Skin epidermis (tissue), 12 donors: ENCODE data around the gene SLC4A1.
A peak's percentile ranks its signal among the peaks of the same experiment; 100 is the strongest.

Experiments
- H3K27ac ChIP-seq, 21 experiments: fragments of 200-600 bp; sonication (generic) in 11 of 21; one replicate each; pipeline ENCODE4 v1.5.0; 2020; ENCODE audit warnings: mild to moderate bottlenecking in 3 of 21, inconsistent platforms in 2 of 21, moderate library complexity in 2 of 21
- H3K4me3 ChIP-seq, 7 experiments: fragments of 200-600 bp; sonication (generic) in 2 of 7; one replicate each; pipeline ENCODE4 v1.5.0; 2020; ENCODE audit warnings: inconsistent platforms in 2 of 7, mild to moderate bottlenecking in 2 of 7, moderate library complexity in 1 of 7

SLC4A1 gene

DNA sequence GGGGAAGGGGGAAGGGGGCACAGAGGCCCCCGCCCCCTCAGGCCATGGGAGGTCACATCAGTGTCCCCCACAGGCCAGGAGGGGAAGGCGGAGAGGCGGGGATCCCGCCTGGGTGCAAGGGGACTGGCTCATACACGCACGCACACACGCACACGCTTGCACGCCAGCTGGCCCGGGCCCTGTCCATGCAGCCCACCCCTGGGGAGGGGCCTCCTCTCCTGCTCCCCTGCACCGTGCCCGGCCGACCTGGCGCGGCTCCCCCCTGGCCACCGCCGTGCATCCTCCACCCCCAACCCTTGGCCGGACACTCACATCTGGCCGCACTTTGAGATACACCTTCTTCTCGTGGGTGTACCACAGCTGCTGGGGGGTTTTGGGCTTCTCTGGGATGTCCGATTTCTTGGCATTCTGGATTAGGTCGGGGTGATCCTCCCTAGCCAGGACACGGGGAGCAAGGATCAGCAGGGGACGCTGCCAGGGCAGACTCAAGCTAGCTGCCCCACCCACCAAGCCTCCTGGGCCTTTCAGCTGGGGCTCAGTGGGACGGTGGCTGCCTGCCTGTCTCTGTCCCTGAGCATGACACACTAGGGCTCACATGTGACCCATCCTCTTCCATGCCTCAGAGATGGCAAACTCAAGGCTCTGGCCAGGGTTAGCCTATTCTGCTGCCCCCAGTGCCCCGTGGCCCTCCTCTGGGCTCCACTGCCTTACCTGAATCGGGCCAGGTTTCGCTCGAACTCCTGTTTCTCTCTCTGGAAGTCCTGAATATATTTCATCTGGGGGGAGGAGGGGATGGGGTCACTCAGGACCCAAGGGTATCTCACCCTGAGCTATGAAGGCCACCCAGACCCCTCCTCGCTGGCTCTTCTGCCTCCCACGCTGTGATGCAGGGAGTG lies 55.2 kb downstream of the SLC4A1 start:
- no peak overlapping the region for H3K4me3 ChIP-seq
- peak overlapping the region in 1 of 21 experiments; percentile 14 for H3K27ac ChIP-seq

DNA sequence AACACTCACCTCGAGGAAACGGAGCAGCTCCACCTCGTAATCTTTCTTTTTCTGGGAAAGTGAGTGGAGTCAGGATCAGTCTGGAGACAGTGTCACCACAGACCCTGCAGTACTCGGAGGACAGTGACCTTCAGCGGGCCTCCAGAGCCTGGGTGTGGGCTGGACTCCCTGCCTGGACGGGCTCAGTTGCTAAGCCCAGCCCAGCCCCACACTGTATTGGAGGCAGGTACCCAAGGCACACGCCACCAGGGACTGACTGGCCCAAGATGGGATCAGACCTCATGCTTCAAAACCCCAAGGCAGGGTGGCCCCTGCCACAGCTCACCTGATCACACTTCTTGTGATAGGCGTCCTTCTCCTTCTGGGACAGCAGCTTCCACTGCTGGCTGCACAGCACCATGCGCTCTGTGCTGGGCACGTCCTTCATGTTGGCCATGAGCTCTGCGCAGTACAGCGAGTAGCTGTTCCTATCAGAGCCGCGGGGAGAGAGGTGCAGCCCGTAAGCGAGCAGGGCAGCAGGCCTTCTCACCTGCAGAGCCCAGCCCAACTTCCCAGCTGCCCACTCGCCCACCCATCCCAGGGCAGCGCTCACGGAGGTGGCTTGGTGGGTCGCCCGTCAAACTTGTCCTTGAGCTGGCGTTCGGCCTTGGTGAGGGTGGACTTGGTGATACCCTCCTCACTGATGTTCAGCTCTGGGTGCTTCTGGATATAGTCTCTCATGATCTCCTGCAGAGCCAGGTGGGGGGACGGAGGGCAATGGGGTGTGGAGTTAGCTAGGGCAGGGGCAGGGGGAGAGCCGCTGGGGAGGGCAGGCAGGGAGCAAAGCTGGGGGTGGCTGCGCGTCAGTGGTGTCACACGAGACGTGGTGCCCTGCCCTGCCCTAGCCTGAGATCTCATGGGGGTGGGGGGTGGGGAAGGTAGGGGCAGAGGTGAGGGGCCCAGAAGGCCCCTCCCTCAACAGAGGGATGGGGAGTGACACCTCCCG lies 56.4 kb downstream of the SLC4A1 start:
- Histone ChIP-seq H3K4me3 (no peak overlapping the region), H3K27ac (peak overlapping the region in 2 of 21 experiments; percentile 14 to 41)

DNA sequence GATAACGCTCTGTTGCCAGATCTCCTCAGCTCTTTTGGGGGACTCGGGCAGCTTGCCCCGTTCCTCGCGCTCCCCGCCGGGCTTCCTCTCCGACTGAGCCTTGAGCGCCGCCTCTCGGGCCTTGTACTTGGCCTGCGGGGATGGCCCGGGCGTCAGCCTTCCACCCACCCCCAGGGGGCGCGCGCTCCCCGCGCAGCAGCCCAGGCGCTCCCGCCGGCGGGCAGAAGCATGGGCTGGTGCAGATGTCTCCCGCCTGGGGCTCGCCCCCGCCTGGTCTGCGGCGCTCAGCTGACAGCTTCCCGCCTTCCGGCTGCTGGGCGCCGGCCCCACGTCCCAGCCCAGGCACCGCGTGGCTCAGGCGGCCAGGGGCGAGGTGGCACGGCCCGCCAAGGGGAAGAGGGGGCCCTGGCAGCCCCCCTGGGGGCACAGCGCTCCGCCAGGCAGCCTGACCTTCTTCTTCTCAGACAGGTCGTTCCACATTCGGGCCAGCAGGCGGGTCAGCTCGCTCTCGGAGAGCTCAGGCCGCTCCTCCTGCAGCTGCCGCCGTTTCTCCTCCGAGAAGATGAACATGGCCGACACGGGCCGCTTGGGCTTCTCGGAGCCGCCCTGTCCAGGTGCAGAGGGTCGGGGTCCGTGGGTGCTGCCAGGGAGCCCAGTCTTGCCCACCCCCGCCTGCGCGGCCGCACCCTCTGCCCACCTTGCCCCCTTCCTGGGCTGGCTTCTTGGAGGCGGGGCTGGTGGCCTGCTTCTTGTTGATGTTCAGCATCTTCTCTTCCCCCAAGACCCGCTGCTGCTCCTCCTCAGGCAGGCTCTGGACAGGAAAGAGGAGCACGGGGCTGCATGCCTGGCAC lies 57.4 kb downstream of the SLC4A1 start:
- Histone ChIP-seq H3K27ac (peak overlapping the region in 15 of 21 experiments; percentile 0 to 71 (median 43)), H3K4me3 (no peak overlapping the region)

DNA sequence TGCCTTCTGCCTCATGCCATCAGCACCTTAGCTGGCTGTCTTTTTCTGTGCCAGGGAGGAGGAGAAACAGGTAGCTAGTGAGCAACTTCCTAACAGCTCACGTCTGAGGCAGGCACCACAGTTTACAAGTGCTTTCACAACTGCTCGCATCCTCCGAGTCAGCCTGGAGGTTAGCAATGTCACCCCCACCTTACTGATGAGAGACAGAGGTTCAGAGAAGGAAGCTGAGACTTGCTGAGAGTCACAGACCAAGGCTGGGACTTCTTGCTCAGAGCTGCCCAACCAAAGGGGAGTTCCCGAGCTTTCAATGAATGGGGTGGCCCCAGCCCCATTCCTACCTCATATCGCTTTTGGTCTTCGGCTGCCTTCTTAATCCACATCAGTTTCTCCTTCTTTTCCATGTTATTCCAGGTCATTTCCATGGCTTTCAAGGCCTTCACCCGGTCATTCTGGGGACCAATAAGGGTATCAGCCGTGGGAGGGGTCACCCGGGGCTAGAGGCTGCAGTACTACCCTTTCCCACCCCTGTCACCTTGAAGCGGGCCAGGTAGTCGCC lies 58.1 kb downstream of the SLC4A1 start:
- H3K4me3 ChIP-seq: no peak overlapping the region
- peak overlapping the region in 12 of 21 experiments; percentile 0 to 71 (median 48) for H3K27ac ChIP-seq

DNA sequence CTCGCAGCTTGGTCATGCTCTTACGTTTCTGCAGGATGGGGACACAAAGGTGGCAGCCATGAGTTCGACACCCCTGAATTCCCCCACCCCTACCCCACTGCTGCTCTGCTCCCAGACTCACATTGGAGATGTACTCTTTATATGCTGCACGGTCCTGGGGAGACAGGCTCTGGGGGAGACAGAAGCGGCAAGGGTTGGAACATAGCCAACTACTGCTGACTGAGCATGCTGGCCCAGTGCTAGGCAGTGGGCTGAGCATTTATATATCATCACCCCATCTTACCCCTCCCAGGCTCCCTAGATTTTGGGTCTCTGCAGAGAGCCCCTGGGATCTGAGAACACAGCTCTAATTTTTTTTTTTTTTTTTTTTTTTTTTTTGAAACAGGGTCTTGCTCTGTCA lies 60.2 kb downstream of the SLC4A1 start:
- Histone ChIP-seq H3K4me3 (no peak overlapping the region), H3K27ac (peak overlapping the region in 1 of 21 experiments; percentile 3)

DNA sequence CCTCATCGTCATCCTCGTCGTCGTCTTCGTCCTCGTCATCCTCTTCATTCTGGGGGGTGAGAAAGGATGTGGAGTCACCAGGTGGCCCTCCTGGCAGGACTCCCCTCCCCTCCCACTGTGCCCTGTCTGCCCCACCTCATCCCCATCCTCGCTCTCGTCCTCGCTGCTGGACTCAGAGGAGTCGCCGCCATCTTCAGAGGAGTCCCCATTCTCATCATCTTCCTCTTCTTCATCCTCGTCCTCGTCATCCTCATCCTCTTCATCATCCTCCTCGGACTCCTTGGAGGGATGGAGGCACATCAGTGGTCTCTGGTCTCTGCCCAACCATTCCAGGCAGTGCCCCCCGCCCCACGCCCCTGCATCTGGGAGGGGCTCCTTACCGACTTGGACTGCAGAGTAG lies 60.6 kb downstream of the SLC4A1 start:
- H3K27ac ChIP-seq: no peak overlapping the region
- no peak overlapping the region for H3K4me3 ChIP-seq

DNA sequence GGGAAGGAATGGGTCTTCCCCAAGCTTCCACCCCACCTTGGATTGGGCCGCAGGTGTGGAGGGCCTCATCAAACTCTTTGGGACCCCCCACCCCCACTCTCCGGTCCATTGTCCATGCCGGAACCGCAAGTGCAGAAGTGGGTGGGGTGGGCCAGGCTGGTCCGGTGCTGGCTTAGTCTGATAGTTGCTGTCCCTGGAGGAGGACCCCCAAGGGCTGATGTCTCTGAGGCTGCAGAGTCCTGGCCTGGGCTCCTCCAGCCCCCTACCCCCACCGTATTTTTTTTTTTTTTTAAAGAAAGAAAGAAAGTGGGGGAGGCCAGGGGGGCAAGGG lies 61.1 kb downstream of the SLC4A1 start:
- no peak overlapping the region for H3K27ac ChIP-seq
- H3K4me3 ChIP-seq: no peak overlapping the region

DNA sequence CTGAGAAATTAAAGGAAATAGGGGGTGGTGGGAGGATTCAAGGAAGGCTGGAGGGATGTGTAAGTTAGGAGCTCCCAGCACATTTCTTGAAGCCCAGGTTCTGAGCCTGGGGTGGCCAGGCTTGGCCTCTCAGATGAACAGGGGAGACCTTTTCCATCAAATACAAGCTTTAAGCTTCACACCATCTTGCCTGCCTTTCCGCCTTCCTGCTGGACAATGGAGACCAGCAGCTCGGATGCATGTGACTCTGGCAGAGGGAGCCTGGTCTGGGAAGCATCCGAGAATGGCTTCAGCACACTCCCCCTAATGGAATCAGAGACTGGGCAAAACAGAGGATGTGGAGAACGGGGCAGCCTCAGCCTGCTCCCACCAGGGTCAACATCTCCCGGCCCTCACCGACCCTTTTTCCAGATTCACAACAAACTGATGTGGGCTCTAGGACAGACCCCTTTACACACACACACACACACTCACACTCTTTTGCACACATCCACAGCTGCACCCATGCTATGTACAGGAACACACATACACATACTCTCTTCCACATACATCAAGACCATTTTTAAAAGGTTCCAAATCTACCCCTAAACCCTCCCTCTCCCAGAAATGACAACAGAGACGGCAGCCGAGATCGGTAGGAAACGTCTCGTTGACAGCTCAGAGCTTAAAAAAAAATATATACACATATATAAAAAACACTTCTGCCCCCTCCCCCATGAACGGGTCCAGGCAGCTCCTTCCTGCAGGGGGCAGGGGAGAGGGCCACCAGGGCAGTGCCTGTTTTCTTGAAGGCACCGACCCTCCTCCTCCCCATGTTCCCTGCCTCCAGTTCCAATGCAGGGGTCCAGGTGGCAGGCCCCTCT lies 61.7 kb downstream of the SLC4A1 start:
- Histone ChIP-seq H3K4me3 (no peak overlapping the region), H3K27ac (peak overlapping the region in 2 of 21 experiments; percentile 5 to 69)

DNA sequence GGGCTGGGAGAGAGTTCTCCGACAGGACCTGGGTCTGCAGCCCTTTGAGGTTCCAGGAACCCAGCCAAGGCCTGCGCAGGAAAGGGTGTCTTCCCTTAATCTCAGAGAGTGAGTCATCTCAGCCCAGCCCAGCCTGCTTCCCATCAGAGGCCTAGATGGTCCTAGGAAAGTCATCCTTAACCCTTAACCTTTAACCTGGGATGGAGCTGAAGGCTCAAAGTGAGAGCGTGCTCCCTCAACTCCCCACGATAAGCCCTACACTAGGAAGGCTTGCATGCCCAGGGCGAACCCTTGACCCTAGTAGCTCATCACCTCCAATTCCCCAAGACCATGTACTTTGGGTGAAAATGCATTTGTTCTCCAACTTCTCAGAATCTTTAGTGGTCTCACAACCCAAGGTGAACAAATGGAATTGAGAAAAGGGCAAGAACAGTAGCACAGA lies 63.5 kb downstream of the SLC4A1 start:
- Histone ChIP-seq H3K27ac (peak overlapping the region in 13 of 21 experiments; percentile 4 to 69 (median 21)), H3K4me3 (no peak overlapping the region)

DNA sequence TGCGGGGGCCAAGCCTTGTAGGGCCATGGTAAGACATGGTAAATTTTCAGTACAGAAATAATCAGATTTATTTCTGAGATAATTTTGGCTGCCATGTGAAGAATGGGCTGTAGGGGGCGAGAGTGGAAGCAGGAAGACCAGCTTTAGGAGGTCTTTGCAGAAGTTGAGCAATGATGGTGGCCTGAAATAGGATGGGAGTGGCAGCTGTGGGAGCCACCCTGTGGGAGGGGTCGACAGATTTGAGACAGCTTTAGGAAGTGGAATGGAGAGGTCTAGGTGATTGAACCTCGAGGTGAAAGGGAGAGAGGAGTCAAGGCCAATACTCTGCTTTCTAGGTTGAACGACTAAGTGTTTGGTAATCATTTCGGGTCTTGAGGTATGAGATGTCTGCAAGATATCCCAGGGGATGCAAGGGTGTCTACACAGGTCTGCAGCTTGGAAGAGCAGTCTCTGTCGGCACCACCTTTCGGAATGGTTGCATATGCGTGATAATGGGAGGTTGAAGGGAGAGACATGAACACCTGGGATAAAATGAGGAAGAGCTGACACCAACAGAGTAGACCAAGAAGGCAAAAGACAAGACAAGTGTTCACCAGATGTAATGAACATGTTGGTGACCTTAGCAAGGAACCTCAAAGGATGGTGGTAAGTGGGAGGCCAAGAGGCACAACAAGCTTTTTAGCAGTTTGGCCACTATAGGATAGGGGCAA lies 64.0 kb downstream of the SLC4A1 start:
- peak overlapping the region in 11 of 21 experiments; percentile 7 to 65 (median 27) for H3K27ac ChIP-seq
- H3K4me3 ChIP-seq: no peak overlapping the region

DNA sequence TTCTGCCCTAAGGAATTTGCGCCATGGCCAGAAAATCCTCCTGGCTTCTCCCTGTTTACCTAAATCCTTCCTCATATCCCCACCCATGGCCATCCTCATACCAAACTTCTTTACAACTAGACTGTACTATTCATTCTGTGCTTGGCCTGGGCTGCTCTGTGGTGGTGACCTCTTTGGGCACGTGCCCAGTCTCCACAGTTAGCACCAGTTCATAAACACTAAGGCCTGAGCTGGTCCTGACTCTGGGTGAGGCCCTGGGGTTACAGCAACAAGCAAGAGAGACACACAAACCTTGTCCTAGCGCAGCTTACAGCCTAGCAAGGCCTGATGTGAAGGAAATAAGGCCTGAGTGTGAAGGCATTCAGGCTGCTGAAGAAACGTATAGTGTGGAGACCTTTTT lies 65.2 kb downstream of the SLC4A1 start:
- peak overlapping the region in 7 of 21 experiments; percentile 17 to 65 (median 26) for H3K27ac ChIP-seq
- no peak overlapping the region for H3K4me3 ChIP-seq

DNA sequence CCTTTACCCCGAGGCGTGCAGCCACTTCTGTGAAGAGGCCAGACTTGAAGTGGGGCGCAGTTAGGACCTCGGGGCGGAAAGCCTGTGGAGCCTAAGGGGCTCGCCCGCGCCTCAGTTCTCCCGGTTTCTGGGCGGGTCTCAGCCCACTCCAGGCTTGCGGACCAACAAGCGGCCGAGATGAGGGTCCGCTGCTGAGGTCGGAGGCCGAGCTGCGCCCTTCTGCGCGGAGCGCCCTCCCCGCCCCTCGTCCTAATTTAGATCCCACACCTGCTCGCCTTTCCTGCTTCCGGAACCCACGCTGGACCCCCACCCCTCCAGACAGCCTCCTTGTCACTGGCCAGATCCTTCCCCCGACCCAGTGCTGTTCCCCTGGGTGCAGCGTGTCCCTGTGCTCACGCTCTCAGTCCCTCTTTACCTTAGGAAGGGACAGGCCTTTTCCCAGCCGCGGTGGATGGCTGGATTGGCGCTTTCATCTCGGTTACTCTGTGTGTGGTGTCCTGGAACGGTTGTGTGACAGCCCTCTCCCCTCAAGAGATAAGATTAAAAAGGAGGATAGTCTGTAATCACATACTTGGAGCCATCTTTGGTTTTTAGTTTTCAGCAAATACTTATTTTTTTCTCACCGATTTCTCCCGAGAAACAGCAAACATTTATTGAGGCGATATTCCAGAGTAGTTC lies 67.3 kb downstream of the SLC4A1 start:
- Histone ChIP-seq H3K4me3 (peak overlapping the region; percentile 64 to 97 (median 86)), H3K27ac (peak overlapping the region; percentile 90 to 100 (median 98))

DNA sequence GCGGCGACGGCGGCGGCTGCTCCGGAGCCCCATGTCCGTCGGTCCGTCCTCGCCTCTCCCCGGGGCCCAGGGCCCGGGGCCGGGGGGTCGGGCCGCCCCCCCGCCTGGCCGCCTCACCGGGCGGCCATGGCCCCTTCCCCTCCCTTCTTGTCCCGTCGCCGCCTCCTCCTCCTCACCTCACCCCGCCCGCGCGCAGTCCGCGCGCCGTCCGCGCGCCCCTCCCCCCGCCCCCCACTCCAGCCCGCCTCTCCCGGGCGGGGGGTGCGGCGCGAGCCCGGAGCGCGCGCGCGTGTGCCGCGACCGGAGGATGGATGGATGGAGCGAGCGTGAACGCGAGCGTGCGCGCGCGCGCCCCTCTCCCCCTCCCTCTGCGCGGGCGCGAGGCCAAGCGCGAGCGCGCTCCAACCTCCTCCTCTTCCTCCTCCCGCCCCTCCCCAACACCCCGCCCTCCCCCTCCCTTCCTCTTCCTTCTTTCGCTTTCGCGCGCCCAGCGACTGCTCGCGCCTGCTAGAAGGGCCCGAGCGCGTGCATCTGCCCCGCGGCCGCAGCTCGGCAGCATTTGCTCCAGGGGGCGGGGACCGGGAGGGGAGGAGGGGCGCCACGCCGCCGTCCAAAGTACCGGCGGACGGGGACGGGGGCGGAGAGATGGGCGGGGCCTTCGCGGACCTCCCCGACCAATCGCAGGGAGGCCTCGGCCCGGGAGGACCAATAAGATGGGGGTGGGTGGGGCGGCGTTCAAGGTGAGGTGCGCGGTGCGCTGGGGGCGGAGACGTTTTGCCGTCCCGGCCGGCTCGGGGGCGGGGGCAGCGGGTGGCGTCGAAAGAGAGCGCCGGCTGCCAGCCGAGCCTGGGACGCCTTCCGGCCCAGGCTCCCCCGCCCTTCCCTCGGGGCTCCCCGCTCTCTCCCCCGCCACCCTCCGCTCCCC lies 68.1 kb downstream of the SLC4A1 start, which contains the start of gene ATXN7L3:
ATXN7L3 (minus strand) TSS at position 332 of the 925 bp plus-strand sequence. CDS start 1,814 bp downstream, outside the sequence.
- Histone ChIP-seq H3K27ac (peak within 1 kb of the TSS; percentile 92 to 100 (median 98)), H3K4me3 (peak within 1 kb of the TSS; percentile 64 to 97 (median 86))

DNA sequence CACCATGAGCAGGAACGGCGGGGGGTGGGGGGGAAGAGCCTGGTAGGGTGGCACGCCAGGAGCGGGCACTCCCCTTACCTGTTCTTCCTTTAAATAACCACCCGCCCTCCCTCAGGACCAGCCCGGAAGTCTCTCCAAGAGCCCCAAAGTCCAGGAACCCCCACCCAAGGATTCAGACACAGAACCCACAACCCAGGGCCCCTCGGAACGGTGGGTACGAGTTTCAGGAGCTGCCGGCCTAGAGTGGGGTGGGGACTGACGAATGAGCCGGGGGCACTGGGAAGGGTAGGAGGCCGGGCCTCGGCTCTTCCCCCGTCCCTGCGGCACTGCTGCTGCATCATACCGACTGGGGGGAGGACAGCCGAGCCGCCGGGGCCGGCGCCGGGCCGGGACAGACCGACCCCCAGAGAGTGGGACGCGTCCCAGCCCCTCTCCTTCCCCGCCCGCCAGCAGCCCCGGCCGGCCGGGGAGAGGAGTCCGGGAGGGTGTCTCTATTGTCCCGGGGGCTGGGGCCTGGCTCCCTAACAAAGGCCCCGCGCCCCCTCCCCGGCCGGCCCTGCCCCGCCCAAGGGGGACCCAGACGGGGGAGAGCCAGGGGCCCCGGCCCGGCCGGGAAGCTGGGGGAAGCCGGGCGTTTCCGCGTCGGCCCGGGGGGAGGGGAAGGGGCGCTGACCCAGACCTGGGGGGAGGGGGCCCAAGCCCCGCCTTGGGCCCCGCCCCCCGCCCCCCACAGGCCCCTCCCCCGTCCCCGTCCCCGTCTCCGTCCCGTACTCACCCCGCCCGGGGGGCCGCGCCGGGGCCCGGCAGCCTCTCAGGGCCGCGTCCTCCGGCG lies 69.0 kb downstream of the SLC4A1 start:
- H3K27ac ChIP-seq: peak overlapping the region; percentile 92 to 100 (median 98)
- H3K4me3 ChIP-seq: peak overlapping the region; percentile 64 to 97 (median 86)
